Mucosa of rectum (tissue), 2 donors: ENCODE measurements around the gene SPEN.
"Not testable (repeated sequence)": the region's sequence is repeated elsewhere in the genome, so short reads cannot be mapped to it uniquely, and the experiment has no call there.

ENCODE experiments used
- H3K27ac ChIP-seq, 2 donors: one replicate each; pipeline ENCODE4 v1.7.0; 2013; ENCODE audit warnings: inconsistent platforms in 2 of 2, low read depth in 2 of 2, low read length in 2 of 2
- H3K27me3 ChIP-seq, 2 donors: one replicate each; pipeline ENCODE4 v1.7.0; 2013; ENCODE audit warnings: low read length in 2 of 2; ENCODE audit not compliant: control insufficient read depth in 2 of 2, insufficient read depth in 2 of 2
- H3K36me3 ChIP-seq, 2 donors: one replicate each; pipeline ENCODE4 v1.7.0; 2013; ENCODE audit warnings: low read length in 2 of 2; ENCODE audit not compliant: control insufficient read depth in 2 of 2, insufficient read depth in 2 of 2
- H3K4me1 ChIP-seq, 2 donors: one replicate each; pipeline ENCODE4 v1.7.0; 2013; ENCODE audit warnings: low read length in 2 of 2, mild to moderate bottlenecking in 1 of 2; ENCODE audit not compliant: control insufficient read depth in 2 of 2, insufficient read depth in 2 of 2
- H3K4me3 ChIP-seq, 2 donors: one replicate each; pipeline ENCODE4 v1.7.0; 2013; ENCODE audit warnings: low read length in 2 of 2
- H3K9ac ChIP-seq, 2 donors: one replicate each; pipeline ENCODE4 v1.7.0; 2013; ENCODE audit warnings: low read length in 2 of 2, low read depth in 1 of 2, mild to moderate bottlenecking in 1 of 2
- H3K9me3 ChIP-seq, 2 donors: one replicate each; pipeline ENCODE4 v1.7.0; 2013; ENCODE audit warnings: low read length in 2 of 2; ENCODE audit not compliant: control insufficient read depth in 2 of 2
- donor health status: healthy.
- donor health status: Normal muscosa, but diverticular disease.

The SPEN gene

DNA sequence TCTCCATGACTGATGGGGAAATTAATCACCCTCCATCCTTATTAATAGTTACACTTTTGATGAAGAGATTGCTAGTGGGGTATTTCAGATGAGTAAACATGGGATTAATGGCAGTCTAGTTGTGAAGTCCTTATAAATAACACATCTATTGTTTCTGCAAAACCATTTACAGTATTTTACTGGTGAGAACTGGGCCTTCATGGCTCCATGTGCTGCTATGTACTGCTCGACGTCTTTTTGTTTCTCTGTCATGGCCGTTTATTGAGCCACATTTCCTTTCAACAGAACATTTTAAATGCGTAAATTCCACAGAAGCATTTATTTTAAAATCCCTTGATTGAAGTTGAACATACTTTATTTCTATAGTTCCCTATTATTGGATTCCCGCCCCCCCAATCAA is 34.5 kb downstream of the SPEN start:
- H3K4me1 ChIP-seq, result peaks cover 10 to 15% of the 10 kb centered on the region in 2 donors
- H3K36me3 ChIP-seq, result peaks cover 0 to 1% of the 10 kb centered on the region in 2 donors
- H3K27ac ChIP-seq, result no peak overlapping the region
- H3K27me3 ChIP-seq, result no peaks in the 10 kb centered on the region
- H3K9me3 ChIP-seq, result no peaks in the 10 kb centered on the region
- H3K4me3 ChIP-seq, result no peak overlapping the region
- H3K9ac ChIP-seq, result no peak overlapping the region

DNA sequence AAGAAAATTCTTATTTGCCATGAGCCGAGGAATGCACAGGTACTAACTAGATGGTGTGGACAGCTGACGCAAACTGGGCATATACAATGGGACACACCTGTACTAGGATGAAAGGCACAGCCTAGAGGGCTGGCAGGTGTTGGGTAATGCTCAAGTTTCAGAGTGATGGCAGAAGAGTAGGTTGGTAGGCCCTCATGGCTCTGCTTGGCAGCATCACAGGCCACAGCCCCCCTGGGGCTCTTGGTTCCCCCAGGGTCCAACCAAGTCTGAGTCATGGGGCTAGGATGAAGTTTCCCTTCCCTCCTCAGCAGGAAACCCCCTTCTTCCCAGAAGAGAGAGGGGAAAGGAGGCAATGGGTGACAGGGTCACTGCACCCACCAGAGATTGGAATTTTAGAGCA is 35.2 kb downstream of the SPEN start:
- Histone ChIP-seq H3K27ac (no peak overlapping the region), H3K4me1 (peaks cover 11 to 22% of the 10 kb centered on the region in 2 donors), H3K9me3 (no peaks in the 10 kb centered on the region), H3K36me3 (peaks cover 0 to 1% of the 10 kb centered on the region in 2 donors), H3K27me3 (no peaks in the 10 kb centered on the region), H3K4me3 (no peak overlapping the region), H3K9ac (no peak overlapping the region)

DNA sequence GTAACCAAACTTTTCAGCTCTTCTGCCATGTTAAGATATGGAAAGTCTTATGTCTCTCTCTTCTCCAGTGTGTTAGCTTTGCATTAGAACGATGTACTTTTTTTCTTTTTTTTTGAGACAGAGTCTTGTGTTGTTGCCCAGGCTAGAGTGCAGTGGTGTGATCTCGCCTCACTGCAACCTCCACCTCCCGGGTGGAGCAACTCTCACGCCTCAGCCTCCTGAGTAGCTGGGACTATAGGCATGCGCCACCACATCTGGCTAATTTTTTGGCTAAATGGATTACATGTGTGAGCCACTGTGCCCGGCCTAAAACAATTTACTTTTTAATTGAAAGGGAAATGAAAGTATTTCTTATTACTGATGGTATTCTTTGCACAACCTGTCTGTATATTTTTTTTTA is 35.8 kb downstream of the SPEN start:
- H3K36me3 ChIP-seq, result peaks cover 0 to 1% of the 10 kb centered on the region in 2 donors
- no peak overlapping the region for H3K9ac ChIP-seq
- H3K4me1 ChIP-seq, result peaks cover 11 to 22% of the 10 kb centered on the region in 2 donors
- no peaks in the 10 kb centered on the region for H3K9me3 ChIP-seq
- no peak overlapping the region for H3K4me3 ChIP-seq
- no peaks in the 10 kb centered on the region for H3K27me3 ChIP-seq
- no peak overlapping the region for H3K27ac ChIP-seq

DNA sequence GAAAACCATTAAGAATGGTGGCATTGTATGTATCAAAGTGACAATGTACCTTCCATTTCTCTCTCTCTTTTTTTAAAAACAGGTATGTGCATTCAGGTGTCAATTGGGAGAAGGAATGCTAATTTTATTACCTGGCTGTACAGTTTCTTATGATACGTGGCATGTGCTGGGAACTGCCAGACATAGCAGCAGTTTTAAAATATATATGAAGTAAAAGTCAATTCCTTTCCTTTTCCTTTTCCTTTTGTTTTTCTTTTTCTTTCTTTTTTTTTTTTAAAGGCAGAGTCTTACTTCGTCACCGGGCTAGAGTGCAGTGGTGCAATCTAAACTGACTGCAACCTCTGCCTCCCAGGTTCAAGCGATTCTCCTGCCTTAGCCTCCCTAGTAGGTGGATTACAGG is 37.0 kb downstream of the SPEN start:
- H3K9me3 ChIP-seq, result no peaks in the 10 kb centered on the region
- no peak overlapping the region for H3K9ac ChIP-seq
- no peaks in the 10 kb centered on the region for H3K27me3 ChIP-seq
- peaks cover 0 to 1% of the 10 kb centered on the region in 2 donors for H3K36me3 ChIP-seq
- no peak overlapping the region for H3K4me3 ChIP-seq
- peaks cover 11 to 22% of the 10 kb centered on the region in 2 donors for H3K4me1 ChIP-seq
- H3K27ac ChIP-seq, result no peak overlapping the region

DNA sequence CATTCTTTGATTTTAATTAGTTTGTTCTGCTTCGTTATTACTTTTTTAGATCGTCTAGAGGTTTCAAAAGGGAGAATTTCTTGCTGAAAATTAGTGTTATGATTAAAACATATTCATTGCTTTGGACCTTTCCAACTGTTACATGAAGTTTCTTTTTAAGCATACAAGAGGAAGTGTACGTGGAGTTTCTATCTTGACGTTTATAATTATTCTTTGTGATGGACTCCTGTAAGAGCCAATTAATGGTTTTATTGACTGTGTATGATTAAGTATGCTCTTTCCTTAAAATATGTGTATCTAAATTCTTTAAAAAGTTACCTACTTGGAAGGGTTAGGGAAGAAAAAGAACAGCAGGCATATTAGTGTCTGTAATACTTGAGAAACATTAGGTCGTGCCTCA is 37.8 kb downstream of the SPEN start:
- no peaks in the 10 kb centered on the region for H3K9me3 ChIP-seq
- no peak overlapping the region for H3K4me3 ChIP-seq
- H3K36me3 ChIP-seq, result peaks cover 0 to 1% of the 10 kb centered on the region in 2 donors
- H3K9ac ChIP-seq, result peak overlapping the region in 1 of 2 donors; percentile 66
- H3K4me1 ChIP-seq, result peaks cover 11 to 22% of the 10 kb centered on the region in 2 donors
- no peaks in the 10 kb centered on the region for H3K27me3 ChIP-seq
- H3K27ac ChIP-seq, result peak overlapping the region; percentile 82 to 93

DNA sequence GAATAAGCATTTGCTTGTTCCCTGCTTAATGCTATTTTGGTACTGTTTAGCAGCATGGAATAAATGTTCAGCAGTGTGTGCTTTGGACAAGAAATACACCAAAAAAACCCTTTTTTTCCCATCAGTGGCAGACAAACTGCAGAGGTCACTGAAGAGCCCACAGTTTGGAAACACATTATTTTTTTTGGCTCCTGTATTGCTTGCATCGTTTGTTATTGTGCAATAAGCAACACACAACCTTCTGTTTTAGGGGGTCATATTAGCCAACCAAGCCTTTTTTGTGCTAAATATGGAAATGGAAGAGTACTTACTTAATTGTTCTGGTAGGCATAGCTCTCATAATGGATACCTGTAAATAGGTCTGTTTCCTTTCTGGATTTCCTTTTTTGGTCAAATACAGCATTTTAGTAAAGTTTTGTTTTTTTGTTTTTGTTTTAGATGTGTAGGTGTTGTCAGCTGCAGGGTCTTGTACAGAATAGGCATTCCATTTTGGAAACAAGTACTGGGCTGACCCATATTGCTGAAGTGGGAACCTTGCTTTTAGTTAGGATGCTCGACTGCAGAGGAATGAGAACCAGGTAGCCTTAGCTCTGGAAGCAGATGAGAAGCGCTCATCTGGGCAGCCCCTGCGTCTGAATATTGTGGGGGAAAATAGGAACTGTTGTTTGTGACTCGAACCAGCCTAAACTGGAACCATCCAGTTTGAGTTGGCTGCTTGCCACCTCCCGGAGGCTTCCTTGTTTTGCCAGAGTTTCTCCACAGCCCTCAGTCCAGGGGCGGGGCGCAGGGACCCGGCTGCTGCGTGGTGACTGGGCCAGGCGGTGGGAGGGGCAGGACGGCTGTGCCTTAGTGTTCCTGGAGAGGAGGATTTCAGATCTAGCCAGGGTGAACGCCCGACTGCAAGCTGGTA is 38.4 kb downstream of the SPEN start:
- peak overlapping the region; percentile 66 to 74 for H3K9ac ChIP-seq
- H3K9me3 ChIP-seq, result no peaks in the 10 kb centered on the region
- peak overlapping the region; percentile 82 to 93 for H3K27ac ChIP-seq
- no peaks in the 10 kb centered on the region for H3K27me3 ChIP-seq
- peak overlapping the region; percentile 61 to 75 for H3K4me3 ChIP-seq
- H3K4me1 ChIP-seq, result peaks cover 11 to 22% of the 10 kb centered on the region in 2 donors
- H3K36me3 ChIP-seq, result peaks cover 0 to 1% of the 10 kb centered on the region in 2 donors

DNA sequence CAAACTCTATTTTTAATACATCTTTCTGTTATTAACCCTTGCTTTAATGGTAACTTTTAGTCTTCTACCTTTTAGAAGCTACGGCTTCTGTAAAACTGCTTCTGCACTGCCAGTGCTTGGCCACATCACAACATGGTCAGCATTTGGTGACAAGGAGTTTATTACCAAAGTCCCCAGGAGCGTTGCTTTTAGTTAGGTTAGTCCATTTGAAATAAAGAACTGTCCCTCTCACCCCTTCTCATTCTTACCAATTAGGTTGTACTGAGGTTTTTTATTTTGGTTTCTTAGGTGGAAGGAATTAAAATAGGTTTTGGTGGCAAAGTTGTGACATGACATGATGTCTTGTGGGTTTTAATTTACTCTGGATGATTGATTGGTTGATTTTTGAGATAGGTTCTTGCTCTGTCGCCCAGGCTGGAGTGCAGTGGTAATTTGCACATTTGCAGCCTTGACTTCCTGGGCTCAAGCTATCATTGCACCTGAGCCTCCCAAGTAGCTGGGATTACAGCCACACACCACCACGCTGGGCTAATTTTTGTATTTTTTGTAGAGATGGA is 39.2 kb downstream of the SPEN start:
- Histone ChIP-seq H3K27ac (peak overlapping the region; percentile 82 to 93), H3K9ac (peak overlapping the region; percentile 52 to 74), H3K27me3 (no peaks in the 10 kb centered on the region), H3K4me3 (peak overlapping the region; percentile 61 to 75), H3K9me3 (no peaks in the 10 kb centered on the region), H3K4me1 (peaks cover 11 to 22% of the 10 kb centered on the region in 2 donors), H3K36me3 (peaks cover 0 to 1% of the 10 kb centered on the region in 2 donors)

DNA sequence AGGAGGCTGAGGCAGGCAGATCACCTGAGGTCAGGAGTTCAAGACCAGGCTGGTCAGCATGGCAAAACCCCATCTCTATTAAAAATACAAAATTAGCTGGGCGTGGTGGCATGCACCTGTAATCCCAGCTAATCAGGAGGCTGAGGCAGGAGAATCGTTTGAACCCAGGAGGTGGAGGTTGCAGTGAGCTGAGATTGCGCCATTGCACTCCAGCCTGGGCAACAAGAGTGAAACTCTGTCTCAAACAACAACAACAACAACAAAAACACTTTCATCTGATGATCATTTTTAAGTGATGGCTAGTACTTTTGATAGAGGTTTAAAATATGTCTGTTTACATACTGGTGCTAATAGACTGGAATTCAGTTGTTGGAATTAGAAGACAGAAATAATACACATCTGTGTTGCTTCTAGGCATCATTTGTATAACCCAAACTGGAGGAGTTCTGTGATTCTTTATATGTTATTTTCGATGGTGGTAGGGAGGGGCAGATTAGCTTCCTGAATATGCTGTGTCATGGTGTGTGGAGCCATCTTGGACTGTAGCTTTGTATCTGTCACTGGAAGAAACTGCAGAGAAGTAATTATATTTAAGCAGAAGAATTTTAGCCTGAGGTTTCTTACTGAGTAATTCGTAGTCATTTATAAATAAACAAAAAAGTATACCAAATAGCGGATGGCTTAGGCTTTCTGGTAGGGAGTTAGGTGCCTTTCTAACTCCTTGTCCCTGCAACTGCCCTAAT is 45.5 kb downstream of the SPEN start:
- H3K27ac ChIP-seq, H3K4me1 ChIP-seq, H3K9ac ChIP-seq: not testable (repeated sequence)

DNA sequence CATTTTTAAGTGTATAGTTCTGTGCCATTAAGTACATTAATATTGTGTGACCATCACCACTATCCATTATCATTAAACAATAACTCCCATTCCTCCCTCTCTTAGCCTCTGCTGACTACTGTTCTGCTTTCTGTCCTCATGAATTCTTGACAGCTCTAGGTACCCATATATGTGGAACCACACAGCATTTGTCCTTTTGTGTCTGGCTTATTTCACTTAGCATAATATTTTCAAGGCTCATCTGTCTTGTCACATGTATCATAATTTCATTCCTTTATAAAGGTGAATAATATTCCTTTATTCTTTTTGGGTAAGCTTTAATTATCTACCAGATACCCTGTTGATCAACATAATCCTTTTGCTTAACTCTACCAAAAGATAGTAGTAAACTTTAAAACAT is 47.7 kb downstream of the SPEN start:
- Histone ChIP-seq H3K36me3 (no peaks in the 10 kb centered on the region), H3K4me3 (no peak overlapping the region), H3K4me1 (peaks cover 0 to 2% of the 10 kb centered on the region in 2 donors), H3K9ac (no peak overlapping the region), H3K27ac (no peak overlapping the region), H3K27me3 (no peaks in the 10 kb centered on the region), H3K9me3 (no peaks in the 10 kb centered on the region)

More for the DNA sequence above, 45.5 kb downstream of the SPEN start:
- not testable (repeated sequence) for H3K4me3 ChIP-seq, H3K9me3 ChIP-seq, H3K27me3 ChIP-seq, H3K36me3 ChIP-seq
